GM18867 (cell line): Measurements from ENCODE around the gene WDFY2.

ENCODE experiments used
- ATAC-seq: cut with Tn5 transposase; IDR thresholded peaks from one replicate; pipeline ENCODE4 v1.9.1; 2021; ENCODE audit warnings: mild to moderate bottlenecking, moderate library complexity; ENCODE audit not compliant: unreplicated experiment

WDFY2 gene

DNA sequence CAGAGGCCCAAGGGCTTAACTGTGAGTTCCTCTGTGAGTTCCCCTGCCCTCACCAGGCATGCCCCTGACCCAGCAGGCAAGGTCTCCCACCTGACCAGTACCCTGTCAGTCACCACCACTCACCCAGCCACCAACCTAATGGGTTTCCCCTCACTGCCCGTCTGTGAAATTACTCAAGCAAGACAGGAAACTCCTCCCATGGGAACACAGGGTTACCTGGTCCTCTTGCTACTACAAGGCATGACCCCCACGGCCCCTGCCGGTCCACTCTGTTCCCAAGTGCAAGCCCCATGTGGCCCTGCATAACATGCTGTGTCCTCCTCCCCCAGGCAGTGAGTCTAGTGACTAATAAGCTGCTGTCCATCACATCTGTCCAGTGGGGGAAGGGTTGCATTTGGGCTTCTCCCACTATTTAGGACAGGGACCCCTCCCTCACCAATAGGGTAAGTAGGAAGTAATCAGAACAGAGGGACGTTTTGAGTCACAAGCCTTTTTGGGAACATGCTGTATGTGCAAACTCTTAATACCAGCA is 227.7 kb downstream of the WDFY2 start:
- ATAC-seq: no peak

DNA sequence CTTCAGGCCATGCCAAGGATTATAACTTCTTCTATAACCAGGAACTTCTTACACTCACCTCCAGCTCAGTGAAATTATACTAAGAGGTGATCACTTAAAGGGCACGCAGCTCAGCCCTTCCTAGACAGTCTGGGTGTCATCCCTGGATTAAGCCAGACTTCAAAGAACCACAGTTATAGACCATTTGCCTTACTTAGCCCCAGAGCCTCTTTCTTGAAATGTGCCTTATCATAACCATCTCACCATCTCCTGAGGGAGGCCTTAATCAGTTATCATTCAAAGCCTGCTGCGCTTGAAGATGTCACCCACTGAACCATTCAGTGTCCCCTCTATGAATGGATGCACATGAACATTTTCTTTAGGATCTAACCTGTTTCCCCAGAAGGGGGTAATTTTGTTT is 229.8 kb downstream of the WDFY2 start:
- no peak for ATAC-seq

DNA sequence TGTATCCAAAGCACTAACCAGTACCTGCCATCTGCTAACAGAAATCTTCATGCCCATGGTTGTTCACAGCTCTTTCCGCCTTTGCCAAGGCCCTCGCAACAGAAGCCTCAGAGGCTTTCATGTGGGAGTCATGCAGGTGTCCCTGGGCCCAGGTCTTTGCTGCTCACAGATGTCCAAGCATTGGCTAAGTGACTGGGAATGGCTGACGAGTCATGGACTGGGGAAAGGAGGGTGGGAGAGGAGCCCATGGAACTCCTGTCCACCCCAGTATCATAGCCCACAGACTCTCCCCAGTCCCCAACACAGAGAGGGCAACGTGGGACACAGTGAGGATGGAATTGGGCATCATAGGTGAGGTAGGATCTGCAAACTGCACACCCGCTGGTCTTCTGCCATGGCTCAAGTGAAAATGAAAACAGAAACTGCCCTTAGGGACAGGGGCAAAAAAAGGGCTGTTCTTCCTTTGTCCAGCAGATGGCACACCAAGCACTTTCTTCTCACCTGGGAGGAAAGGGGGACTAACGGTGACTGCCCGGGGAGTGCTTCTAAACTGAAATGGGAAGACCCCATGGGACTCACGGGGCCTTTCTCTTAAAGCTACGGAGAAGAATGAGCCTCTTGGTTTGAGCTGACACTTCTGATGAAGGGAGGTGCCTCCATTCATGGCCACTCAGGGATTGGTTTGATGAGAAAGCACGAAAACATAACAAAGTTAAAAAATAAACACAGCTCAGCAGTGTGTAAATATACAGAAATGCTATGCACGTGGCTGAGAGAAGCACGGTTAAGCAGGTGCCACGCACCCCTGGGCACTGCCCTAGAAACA is 230.8 kb downstream of the WDFY2 start:
- ATAC-seq: peak; percentile 94

DNA sequence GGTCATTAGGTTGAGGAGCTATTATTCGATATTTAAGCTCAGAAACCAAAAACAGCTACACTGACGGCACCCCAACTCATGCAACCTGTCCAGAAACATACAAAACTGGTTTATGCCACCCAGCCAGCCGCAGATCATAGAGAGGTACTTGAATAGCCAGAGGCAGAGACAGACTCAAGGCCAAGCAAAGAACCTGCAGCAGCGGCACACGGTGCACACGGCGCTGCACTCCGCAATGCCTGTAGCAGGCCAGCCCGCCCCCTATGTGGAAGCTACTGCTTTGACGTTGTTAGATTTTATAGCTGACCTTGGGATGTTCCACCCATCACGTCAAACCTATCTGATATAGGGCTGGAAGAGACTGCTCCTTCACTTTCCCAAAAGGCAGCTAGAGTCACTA is 231.6 kb downstream of the WDFY2 start:
- no peak for ATAC-seq

DNA sequence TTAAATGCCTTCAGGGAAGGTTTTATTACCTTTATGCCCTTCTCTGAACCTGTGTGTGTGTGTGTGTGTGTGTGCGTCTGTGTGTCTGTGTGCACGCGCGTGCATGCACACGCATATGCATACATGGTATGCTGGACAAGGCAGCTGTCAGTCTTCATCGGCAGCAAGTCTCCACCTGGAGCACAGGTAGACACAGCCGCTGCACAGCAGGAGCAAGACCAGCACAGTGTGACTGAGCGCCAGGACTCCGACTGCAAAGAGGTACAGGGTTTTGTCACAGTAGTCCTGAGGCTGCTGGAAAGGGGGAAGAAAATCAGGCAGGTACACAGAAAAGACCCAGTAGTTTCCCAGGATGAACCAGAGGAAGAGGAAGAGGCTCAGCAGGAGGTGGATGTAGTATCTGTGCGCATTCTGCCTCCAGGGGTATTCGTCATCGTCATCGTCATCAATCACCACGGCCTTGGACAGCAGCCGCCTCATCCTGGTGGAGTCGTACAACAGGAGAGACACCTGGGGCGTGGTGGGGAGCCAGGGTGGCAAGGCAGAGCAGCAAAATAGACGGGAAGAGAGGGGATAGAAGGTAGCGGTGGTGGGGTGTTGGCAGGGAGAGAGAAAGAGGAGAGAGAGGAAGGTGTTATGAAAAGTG is 232.5 kb downstream of the WDFY2 start:
- ATAC-seq: no peak
